ENCODE measurements around the gene LMBRD1. TPM values are rescaled to one million over a fixed set of nuclear protein-coding genes. Genes with fewer than 3 reads are reported as not detected.

Gene LMBRD1
- polyA plus RNA-seq, 2 of the 4 experiments (the other 2 are of a cell fraction) = 14.1 to 23.8 TPM

GRCh38 chr6:69761853-69762252 is 35.0 kb downstream of the LMBRD1 start:
- 89% methylated on average over 2 of the region's 2 CpGs for WGBS (ENCODE audit: missing lambda C conversion rate)
- Histone ChIP-seq H3K27ac (no peak overlapping the region), H3K4me2 (no peak overlapping the region), H3K9me3 (no peaks in the 10 kb centered on the region), H3K4me3 (no peak overlapping the region), H3K4me1 (no peaks in the 10 kb centered on the region)
- FAIRE-seq (no peak), DNase-seq (ENCODE audit: low read depth in 1 of 2, low spot score in 1 of 2) (no peak), ATAC-seq (no peak)
- no peak for TF ChIP-seq TFCP2L1 (CRISPR knock-in tag; IDR thresholded peaks at IDR 0.05)
- TF ChIP-seq, protein P1, sequence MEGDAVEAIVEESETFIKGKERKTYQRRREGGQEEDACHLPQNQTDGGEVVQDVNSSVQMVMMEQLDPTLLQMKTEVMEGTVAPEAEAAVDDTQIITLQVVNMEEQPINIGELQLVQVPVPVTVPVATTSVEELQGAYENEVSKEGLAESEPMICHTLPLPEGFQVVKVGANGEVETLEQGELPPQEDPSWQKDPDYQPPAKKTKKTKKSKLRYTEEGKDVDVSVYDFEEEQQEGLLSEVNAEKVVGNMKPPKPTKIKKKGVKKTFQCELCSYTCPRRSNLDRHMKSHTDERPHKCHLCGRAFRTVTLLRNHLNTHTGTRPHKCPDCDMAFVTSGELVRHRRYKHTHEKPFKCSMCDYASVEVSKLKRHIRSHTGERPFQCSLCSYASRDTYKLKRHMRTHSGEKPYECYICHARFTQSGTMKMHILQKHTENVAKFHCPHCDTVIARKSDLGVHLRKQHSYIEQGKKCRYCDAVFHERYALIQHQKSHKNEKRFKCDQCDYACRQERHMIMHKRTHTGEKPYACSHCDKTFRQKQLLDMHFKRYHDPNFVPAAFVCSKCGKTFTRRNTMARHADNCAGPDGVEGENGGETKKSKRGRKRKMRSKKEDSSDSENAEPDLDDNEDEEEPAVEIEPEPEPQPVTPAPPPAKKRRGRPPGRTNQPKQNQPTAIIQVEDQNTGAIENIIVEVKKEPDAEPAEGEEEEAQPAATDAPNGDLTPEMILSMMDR (IDR thresholded peaks at IDR 0.05) = no peak
- no peak for TF ChIP-seq JUNB (IDR thresholded peaks at IDR 0.05)
- TF ChIP-seq CHD4 (IDR thresholded peaks at IDR 0.05; ENCODE audit: borderline replicate concordance) = no peak
- no peak for TF ChIP-seq GATA3 (IDR thresholded peaks at IDR 0.05; ENCODE audit: borderline replicate concordance)
- TF ChIP-seq POLR2AphosphoS2 (conservative IDR thresholded peaks at IDR 0.05; ENCODE audit: low read length) = no peak
- CTCF ChIA-PET = no interaction called here
- POLR2A ChIA-PET = no interaction called here

DNA sequence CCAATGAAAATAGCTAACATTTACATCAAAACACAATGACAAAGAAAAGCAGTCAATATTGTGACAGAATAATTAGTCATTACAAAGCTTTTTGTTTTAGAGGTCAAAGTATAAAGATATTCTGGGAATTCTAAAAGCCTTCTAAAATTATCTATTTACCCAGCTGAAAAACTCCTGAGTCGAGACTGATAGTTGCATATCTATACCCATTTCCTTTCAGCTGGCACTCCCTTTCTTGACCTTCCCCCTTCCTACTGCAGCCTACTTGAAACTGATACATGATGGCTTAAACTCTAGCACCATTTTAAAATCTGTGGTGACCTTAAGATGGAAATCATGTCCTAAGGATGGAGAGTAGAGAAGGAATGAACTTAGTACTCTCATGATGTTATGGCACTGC is 38.6 kb downstream of the LMBRD1 start:
- DNase-seq (ENCODE audit: low read depth in 1 of 2, low spot score in 1 of 2) = no peak
- no peak for FAIRE-seq
- H3K27ac ChIP-seq = no peak overlapping the region
- no peak for TF ChIP-seq JUN (IDR thresholded peaks at IDR 0.05)
- no peak for TF ChIP-seq CBX8 (IDR thresholded peaks at IDR 0.05)
- TF ChIP-seq, protein P2, sequence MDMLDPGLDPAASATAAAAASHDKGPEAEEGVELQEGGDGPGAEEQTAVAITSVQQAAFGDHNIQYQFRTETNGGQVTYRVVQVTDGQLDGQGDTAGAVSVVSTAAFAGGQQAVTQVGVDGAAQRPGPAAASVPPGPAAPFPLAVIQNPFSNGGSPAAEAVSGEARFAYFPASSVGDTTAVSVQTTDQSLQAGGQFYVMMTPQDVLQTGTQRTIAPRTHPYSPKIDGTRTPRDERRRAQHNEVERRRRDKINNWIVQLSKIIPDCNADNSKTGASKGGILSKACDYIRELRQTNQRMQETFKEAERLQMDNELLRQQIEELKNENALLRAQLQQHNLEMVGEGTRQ (IDR thresholded peaks at IDR 0.05) = no peak
- TF ChIP-seq HMGXB4 (CRISPR knock-in tag; IDR thresholded peaks at IDR 0.05; ENCODE audit: borderline replicate concordance) = no peak
- CTCF ChIA-PET = no interaction called here
- H3K9me3 ChIP-seq = no peaks in the 10 kb centered on the region
- 28% methylated on average over 1 of the region's 1 CpG for WGBS (ENCODE audit: missing lambda C conversion rate)
- no peak overlapping the region for H3K4me2 ChIP-seq
- POLR2A ChIA-PET = no interaction called here
- no peaks in the 10 kb centered on the region for H3K4me1 ChIP-seq
- no peak for ATAC-seq
- no peak overlapping the region for H3K4me3 ChIP-seq

DNA sequence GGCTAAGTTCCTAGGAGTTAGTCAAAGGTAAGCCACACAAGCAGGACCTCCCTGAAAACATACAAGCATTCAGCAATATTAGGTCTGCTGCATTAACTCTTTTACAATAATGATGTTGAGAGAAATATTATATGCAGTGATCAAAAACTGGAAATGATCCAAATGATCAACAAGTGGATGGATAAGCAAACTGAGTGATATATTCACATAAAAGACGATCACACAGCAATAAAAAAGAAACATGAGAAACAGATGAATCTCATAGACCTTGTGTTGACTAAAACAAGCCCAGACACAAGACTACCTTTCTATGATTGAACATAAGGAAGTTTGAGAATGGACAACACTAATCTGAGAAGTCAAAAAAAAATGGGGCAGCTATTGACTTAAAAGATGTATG is 39.9 kb downstream of the LMBRD1 start:
- ATAC-seq (no peak), FAIRE-seq (no peak), DNase-seq (ENCODE audit: low read depth in 1 of 2, low spot score in 1 of 2) (no peak)
- no peak overlapping the region for H3K4me2 ChIP-seq
- 65% methylated on average over 1 of the region's 1 CpG for WGBS (ENCODE audit: missing lambda C conversion rate)
- POLR2A ChIA-PET = no interaction called here
- H3K27ac ChIP-seq = no peak overlapping the region
- H3K4me3 ChIP-seq = no peak overlapping the region
- CTCF ChIA-PET = no interaction called here
- H3K4me1 ChIP-seq = no peaks in the 10 kb centered on the region
- TF ChIP-seq ZFP36 (IDR thresholded peaks at IDR 0.05; ENCODE audit: borderline replicate concordance, partially characterized antibody) (no peak), KDM5A (IDR thresholded peaks at IDR 0.05) (no peak), CHD2 (IDR thresholded peaks at IDR 0.05; ENCODE audit: low read length, partially characterized antibody) (no peak), BHLHE40 (IDR thresholded peaks at IDR 0.05; ENCODE audit: low read depth, low read length) (no peak)
- H3K9me3 ChIP-seq = no peaks in the 10 kb centered on the region

GRCh38 chr6:69756366-69756765 is 40.4 kb downstream of the LMBRD1 start:
- no peak for DNase-seq (ENCODE audit: low read depth in 1 of 2, low spot score in 1 of 2)
- no peak overlapping the region for H3K4me2 ChIP-seq
- POLR2A ChIA-PET = no interaction called here
- no peak overlapping the region for H3K4me3 ChIP-seq
- no peak for ATAC-seq
- FAIRE-seq = no peak
- CTCF ChIA-PET = no interaction called here
- no peak overlapping the region for H3K27ac ChIP-seq
- TF ChIP-seq EHF (CRISPR knock-in tag; IDR thresholded peaks at IDR 0.05) (no peak), ZFP36 (IDR thresholded peaks at IDR 0.05; ENCODE audit: borderline replicate concordance, partially characterized antibody) (peak; percentile 24), RNF2 (IDR thresholded peaks at IDR 0.05; ENCODE audit: borderline replicate concordance, low read depth) (no peak), RARB (CRISPR knock-in tag; IDR thresholded peaks at IDR 0.05) (no peak), SREBF2 (IDR thresholded peaks at IDR 0.05) (no peak), CBX8 (IDR thresholded peaks at IDR 0.05) (no peak), FOXS1 (CRISPR knock-in tag; IDR thresholded peaks at IDR 0.05) (no peak)
- TF ChIP-seq, protein P3, sequence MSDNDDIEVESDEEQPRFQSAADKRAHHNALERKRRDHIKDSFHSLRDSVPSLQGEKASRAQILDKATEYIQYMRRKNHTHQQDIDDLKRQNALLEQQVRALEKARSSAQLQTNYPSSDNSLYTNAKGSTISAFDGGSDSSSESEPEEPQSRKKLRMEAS (IDR thresholded peaks at IDR 0.05) = no peak
- H3K4me1 ChIP-seq = no peaks in the 10 kb centered on the region
- no peaks in the 10 kb centered on the region for H3K9me3 ChIP-seq
